GM23338 (cell line): ENCODE results near the gene SLC16A13. TPM values are rescaled to one million over a fixed set of nuclear protein-coding genes. Genes with fewer than 3 reads are reported as not detected.

Experiments
- ATAC-seq: fragments of 200-7000 bp; cut with Tn5 transposase; 3 replicates; pipeline ENCODE4 v1.9.1; 2020
- DNase-seq: peaks from one replicate; pipeline ENCODE4 v3.0.0-alpha.2; 2015; ENCODE audit warnings: low spot score
- H2AFZ ChIP-seq: fragments of 200-600 bp; sonication (generic); 2 replicates; pipeline ENCODE4 v1.8.0; 2016; ENCODE audit warnings: antibody characterized with exemption, mild to moderate bottlenecking, moderate library complexity
- H3F3A ChIP-seq: fragments of 200-600 bp; sonication (generic); replicated peaks from 2 replicates; pipeline ENCODE4 v1.8.0; 2017; ENCODE audit warnings: antibody characterized with exemption, mixed run types, low read depth
- H3K27ac ChIP-seq: fragments of 200-600 bp; sonication (generic); 2 replicates; pipeline ENCODE4 v1.6.1; 2016; ENCODE audit warnings: low read depth
- H3K27me3 ChIP-seq: fragments of 200-600 bp; sonication (generic); 2 replicates; pipeline ENCODE4 v1.8.0; 2016; ENCODE audit warnings: mild to moderate bottlenecking, mixed run types, moderate library complexity; ENCODE audit not compliant: insufficient read depth
- H3K36me3 ChIP-seq: fragments of 200-600 bp; sonication (generic); 2 replicates; pipeline ENCODE4 v1.8.0; 2016; ENCODE audit warnings: mild to moderate bottlenecking; ENCODE audit not compliant: insufficient read depth
- H3K4me1 ChIP-seq: fragments of 200-600 bp; sonication (generic); 2 replicates; pipeline ENCODE4 v1.8.0; 2016; ENCODE audit warnings: mild to moderate bottlenecking, moderate library complexity; ENCODE audit not compliant: insufficient read depth
- H3K4me2 ChIP-seq: fragments of 200-600 bp; sonication (generic); 2 replicates; pipeline ENCODE4 v1.7.1; 2017; ENCODE audit warnings: mixed run types
- H3K4me3 ChIP-seq: fragments of 200-600 bp; sonication (generic); 2 replicates; pipeline ENCODE4 v1.6.1; 2016; ENCODE audit warnings: mixed run types
- H3K79me2 ChIP-seq: fragments of 200-600 bp; sonication (generic); replicated peaks from 2 replicates; pipeline ENCODE4 v1.8.0; 2017; ENCODE audit warnings: mild to moderate bottlenecking; ENCODE audit not compliant: insufficient read depth
- H3K9me2 ChIP-seq: fragments of 200-600 bp; sonication (generic); 2 replicates; pipeline ENCODE4 v1.8.0; 2017; ENCODE audit not compliant: insufficient read depth
- H4K20me1 ChIP-seq: fragments of 200-600 bp; sonication (generic); replicated peaks from 2 replicates; pipeline ENCODE4 v1.8.0; 2017; ENCODE audit warnings: mild to moderate bottlenecking; ENCODE audit not compliant: insufficient read depth
- H3K27ac Mint-ChIP-seq: 2 replicates; pipeline ENCODE4 v1.8.0; 2020; ENCODE audit warnings: inconsistent platforms, mild to moderate bottlenecking, moderate library complexity, mixed read lengths
- H3K27me3 Mint-ChIP-seq: 3 replicates; pipeline ENCODE4 v1.8.0; 2022; ENCODE audit warnings: low read depth, mild to moderate bottlenecking, moderate library complexity, mixed read lengths, inconsistent platforms; ENCODE audit not compliant: insufficient read depth, poor library complexity
- H3K36me3 Mint-ChIP-seq: 3 replicates; pipeline ENCODE4 v1.8.0; 2021; ENCODE audit warnings: low read depth, mild to moderate bottlenecking, inconsistent platforms, moderate library complexity, mixed read lengths
- H3K4me1 Mint-ChIP-seq: 3 replicates; pipeline ENCODE4 v1.8.0; 2020; ENCODE audit warnings: mild to moderate bottlenecking, inconsistent platforms, mixed read lengths
- H3K4me3 Mint-ChIP-seq: 3 replicates; pipeline ENCODE4 v1.8.0; 2021; ENCODE audit warnings: moderate library complexity, mild to moderate bottlenecking, inconsistent platforms, mixed read lengths
- H3K9me3 Mint-ChIP-seq: 3 replicates; pipeline ENCODE4 v1.8.0; 2020; ENCODE audit warnings: moderate library complexity, mild to moderate bottlenecking, inconsistent platforms, mixed read lengths
- CREB1 ChIP-seq: fragments of 250-450 bp; sonication (Bioruptor Pico); IDR thresholded peaks from 2 replicates; pipeline ENCODE4 v1.5.0; 2020; ENCODE audit warnings: low read depth, mild to moderate bottlenecking, moderate library complexity
- EZH2 ChIP-seq: fragments of 200-600 bp; sonication (generic); IDR thresholded peaks from one replicate; pipeline ENCODE4 v1.8.0; 2017; ENCODE audit warnings: antibody characterized with exemption, mild to moderate bottlenecking, low read depth; ENCODE audit not compliant: unreplicated experiment
- NANOG ChIP-seq: IDR thresholded peaks from 2 replicates; pipeline ENCODE4 v1.6.1; 2016; ENCODE audit warnings: antibody characterized with exemption, borderline replicate concordance
- POLR2AphosphoS5 ChIP-seq: IDR thresholded peaks from 2 replicates; pipeline ENCODE4 v1.6.1; 2016; ENCODE audit warnings: antibody characterized with exemption, low read depth
- STAT1 ChIP-seq: IDR thresholded peaks from one replicate; pipeline ENCODE4 v1.6.1; 2016; ENCODE audit warnings: antibody characterized with exemption; ENCODE audit not compliant: unreplicated experiment
- polyA plus RNA-seq: library from polyadenylated mRNA; unstranded; fragments of >200 nt; fragmentation: Nextera tagmentation; extraction: Ambion mirVana; gene quantifications from 2 replicates; pipeline ENCODE4 v1.2.1, GENCODE V29; 2016
- total RNA-seq: library from RNA; depleted of rRNA; stranded (reverse); fragments of >200 nt; shearing (Covaris generic); gene quantifications from 2 replicates; pipeline ENCODE4 v1.2.3, GENCODE V29; 2014
- TF ChIP-seq, protein P1 (sequence below), 2 experiments: fragments of 200-600 bp in 1 of 2; sonication (generic) in 1 of 2; conservative IDR thresholded peaks; 2 replicates each; pipeline versions ENCODE4 v1.5.1 to v1.6.1; 2016 to 2017; ENCODE audit warnings: antibody characterized with exemption in 2 of 2, low read depth in 2 of 2, mild to moderate bottlenecking in 2 of 2, moderate library complexity in 1 of 2
- TF ChIP-seq, protein P2 (sequence below): fragments of 250-450 bp; sonication (Bioruptor Pico); IDR thresholded peaks from 2 replicates; pipeline ENCODE4 v1.5.0; 2020; ENCODE audit warnings: mild to moderate bottlenecking, moderate library complexity
- TF ChIP-seq, protein P3 (sequence below): IDR thresholded peaks from 2 replicates; pipeline ENCODE4 v1.6.1; 2016; ENCODE audit warnings: antibody characterized with exemption

SLC16A13 gene
- total and polyA plus RNA-seq, 2 experiments from 2014 or later: 2.2 to 4.7 TPM

DNA sequence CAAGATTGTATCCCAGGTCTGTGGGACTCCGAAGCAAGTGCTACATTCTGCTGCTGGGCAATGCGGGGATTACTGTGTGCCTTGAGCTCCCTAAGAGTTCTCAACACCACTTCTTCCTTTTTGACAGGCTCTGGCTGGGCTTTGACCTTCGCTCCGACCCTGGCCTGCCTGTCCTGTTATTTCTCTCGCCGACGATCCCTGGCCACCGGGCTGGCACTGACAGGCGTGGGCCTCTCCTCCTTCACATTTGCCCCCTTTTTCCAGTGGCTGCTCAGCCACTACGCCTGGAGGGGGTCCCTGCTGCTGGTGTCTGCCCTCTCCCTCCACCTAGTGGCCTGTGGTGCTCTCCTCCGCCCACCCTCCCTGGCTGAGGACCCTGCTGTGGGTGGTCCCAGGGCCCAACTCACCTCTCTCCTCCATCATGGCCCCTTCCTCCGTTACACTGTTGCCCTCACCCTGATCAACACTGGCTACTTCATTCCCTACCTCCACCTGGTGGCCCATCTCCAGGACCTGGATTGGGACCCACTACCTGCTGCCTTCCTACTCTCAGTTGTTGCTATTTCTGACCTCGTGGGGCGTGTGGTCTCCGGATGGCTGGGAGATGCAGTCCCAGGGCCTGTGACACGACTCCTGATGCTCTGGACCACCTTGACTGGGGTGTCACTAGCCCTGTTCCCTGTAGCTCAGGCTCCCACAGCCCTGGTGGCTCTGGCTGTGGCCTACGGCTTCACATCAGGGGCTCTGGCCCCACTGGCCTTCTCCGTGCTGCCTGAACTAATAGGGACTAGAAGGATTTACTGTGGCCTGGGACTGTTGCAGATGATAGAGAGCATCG, 2.4 kb downstream of the SLC16A13 start:
- 0 out of 2 replicates have a peak, but pooled peaks have one; percentile 25 for TF ChIP-seq POLR2AphosphoS5
- TF ChIP-seq, protein P1, sequence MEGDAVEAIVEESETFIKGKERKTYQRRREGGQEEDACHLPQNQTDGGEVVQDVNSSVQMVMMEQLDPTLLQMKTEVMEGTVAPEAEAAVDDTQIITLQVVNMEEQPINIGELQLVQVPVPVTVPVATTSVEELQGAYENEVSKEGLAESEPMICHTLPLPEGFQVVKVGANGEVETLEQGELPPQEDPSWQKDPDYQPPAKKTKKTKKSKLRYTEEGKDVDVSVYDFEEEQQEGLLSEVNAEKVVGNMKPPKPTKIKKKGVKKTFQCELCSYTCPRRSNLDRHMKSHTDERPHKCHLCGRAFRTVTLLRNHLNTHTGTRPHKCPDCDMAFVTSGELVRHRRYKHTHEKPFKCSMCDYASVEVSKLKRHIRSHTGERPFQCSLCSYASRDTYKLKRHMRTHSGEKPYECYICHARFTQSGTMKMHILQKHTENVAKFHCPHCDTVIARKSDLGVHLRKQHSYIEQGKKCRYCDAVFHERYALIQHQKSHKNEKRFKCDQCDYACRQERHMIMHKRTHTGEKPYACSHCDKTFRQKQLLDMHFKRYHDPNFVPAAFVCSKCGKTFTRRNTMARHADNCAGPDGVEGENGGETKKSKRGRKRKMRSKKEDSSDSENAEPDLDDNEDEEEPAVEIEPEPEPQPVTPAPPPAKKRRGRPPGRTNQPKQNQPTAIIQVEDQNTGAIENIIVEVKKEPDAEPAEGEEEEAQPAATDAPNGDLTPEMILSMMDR (conservative IDR thresholded peaks at IDR 0.05; ENCODE audit: low read depth in 2 of 2): peak in 1 of 2 experiments; percentile 47; a peak in 3 of 4 replicates
- no peak for TF ChIP-seq CREB1 (CRISPR knock-in tag)
- peaks cover 27% of the 10 kb centered on the region for H3K4me1 Mint-ChIP-seq
- peaks cover 20% of the 10 kb centered on the region for H3K4me1 ChIP-seq
- H3K79me2 ChIP-seq: no peaks in the 10 kb centered on the region
- H3F3A ChIP-seq: peaks cover 19% of the 10 kb centered on the region; the same call in 1 of the 2 replicates
- H3K4me3 Mint-ChIP-seq: peak overlapping the region; percentile 8; the same call in 1 of the 3 replicates
- ATAC-seq (no peak), DNase-seq (no peak)
- no peak overlapping the region for H3K4me2 ChIP-seq
- no peak overlapping the region for H3K27ac ChIP-seq
- H3K27me3 ChIP-seq: peaks cover 24% of the 10 kb centered on the region
- peaks cover 3% of the 10 kb centered on the region; the same call in 1 of the 3 replicates for H3K36me3 Mint-ChIP-seq
- no peak overlapping the region for H2AFZ ChIP-seq
- peaks cover 26% of the 10 kb centered on the region for H3K27me3 Mint-ChIP-seq
- no peak overlapping the region for H3K4me3 ChIP-seq
- no peak overlapping the region for H3K27ac Mint-ChIP-seq
- H4K20me1 ChIP-seq: peaks cover 6% of the 10 kb centered on the region
- no peaks in the 10 kb centered on the region for H3K9me3 Mint-ChIP-seq
- H3K36me3 ChIP-seq: no peaks in the 10 kb centered on the region
- H3K9me2 ChIP-seq: no peaks in the 10 kb centered on the region

DNA sequence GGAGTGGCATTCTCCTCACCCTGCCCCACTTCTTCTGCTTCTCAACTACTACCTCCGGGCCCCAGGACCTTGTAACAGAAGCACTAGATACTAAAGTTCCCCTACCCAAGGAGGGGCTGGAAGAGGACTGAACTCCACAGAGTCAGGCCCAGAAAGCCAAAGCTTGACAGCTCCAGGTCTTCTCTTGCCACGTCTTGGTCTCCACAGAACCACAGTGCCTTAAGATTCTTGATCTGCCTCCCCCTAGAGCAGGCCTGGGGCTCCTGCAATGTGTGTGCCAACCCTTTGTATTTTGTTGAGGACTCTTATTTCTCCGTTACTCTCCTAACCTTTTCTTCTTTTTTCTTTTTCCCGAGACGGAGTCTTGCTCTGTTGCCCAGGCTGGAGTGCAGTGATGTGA, 4.0 kb downstream of the SLC16A13 start:
- H3K27ac Mint-ChIP-seq: no peak overlapping the region
- Histone ChIP-seq H3K27ac (no peak overlapping the region), H3K9me2 (no peaks in the 10 kb centered on the region), H3K4me2 (no peak overlapping the region), H4K20me1 (peaks cover 6% of the 10 kb centered on the region), H3K27me3 (peaks cover 40% of the 10 kb centered on the region), H3K4me3 (no peak overlapping the region), H3F3A (peaks cover 19% of the 10 kb centered on the region; the same call in 1 of the 2 replicates), H2AFZ (no peak overlapping the region), H3K79me2 (no peaks in the 10 kb centered on the region), H3K4me1 (peaks cover 20% of the 10 kb centered on the region), H3K36me3 (no peaks in the 10 kb centered on the region)
- H3K4me3 Mint-ChIP-seq: no peak overlapping the region
- no peak for DNase-seq
- H3K27me3 Mint-ChIP-seq: peaks cover 37% of the 10 kb centered on the region
- H3K9me3 Mint-ChIP-seq: no peaks in the 10 kb centered on the region
- peaks cover 3% of the 10 kb centered on the region; the same call in 1 of the 3 replicates for H3K36me3 Mint-ChIP-seq
- no peak for ATAC-seq
- peaks cover 30% of the 10 kb centered on the region for H3K4me1 Mint-ChIP-seq
- TF ChIP-seq EZH2 (no peak), NANOG (no peak), STAT1 (no peak)
- TF ChIP-seq, protein P1 (conservative IDR thresholded peaks at IDR 0.05; ENCODE audit: low read depth in 2 of 2): no peak
- TF ChIP-seq, protein P2, sequence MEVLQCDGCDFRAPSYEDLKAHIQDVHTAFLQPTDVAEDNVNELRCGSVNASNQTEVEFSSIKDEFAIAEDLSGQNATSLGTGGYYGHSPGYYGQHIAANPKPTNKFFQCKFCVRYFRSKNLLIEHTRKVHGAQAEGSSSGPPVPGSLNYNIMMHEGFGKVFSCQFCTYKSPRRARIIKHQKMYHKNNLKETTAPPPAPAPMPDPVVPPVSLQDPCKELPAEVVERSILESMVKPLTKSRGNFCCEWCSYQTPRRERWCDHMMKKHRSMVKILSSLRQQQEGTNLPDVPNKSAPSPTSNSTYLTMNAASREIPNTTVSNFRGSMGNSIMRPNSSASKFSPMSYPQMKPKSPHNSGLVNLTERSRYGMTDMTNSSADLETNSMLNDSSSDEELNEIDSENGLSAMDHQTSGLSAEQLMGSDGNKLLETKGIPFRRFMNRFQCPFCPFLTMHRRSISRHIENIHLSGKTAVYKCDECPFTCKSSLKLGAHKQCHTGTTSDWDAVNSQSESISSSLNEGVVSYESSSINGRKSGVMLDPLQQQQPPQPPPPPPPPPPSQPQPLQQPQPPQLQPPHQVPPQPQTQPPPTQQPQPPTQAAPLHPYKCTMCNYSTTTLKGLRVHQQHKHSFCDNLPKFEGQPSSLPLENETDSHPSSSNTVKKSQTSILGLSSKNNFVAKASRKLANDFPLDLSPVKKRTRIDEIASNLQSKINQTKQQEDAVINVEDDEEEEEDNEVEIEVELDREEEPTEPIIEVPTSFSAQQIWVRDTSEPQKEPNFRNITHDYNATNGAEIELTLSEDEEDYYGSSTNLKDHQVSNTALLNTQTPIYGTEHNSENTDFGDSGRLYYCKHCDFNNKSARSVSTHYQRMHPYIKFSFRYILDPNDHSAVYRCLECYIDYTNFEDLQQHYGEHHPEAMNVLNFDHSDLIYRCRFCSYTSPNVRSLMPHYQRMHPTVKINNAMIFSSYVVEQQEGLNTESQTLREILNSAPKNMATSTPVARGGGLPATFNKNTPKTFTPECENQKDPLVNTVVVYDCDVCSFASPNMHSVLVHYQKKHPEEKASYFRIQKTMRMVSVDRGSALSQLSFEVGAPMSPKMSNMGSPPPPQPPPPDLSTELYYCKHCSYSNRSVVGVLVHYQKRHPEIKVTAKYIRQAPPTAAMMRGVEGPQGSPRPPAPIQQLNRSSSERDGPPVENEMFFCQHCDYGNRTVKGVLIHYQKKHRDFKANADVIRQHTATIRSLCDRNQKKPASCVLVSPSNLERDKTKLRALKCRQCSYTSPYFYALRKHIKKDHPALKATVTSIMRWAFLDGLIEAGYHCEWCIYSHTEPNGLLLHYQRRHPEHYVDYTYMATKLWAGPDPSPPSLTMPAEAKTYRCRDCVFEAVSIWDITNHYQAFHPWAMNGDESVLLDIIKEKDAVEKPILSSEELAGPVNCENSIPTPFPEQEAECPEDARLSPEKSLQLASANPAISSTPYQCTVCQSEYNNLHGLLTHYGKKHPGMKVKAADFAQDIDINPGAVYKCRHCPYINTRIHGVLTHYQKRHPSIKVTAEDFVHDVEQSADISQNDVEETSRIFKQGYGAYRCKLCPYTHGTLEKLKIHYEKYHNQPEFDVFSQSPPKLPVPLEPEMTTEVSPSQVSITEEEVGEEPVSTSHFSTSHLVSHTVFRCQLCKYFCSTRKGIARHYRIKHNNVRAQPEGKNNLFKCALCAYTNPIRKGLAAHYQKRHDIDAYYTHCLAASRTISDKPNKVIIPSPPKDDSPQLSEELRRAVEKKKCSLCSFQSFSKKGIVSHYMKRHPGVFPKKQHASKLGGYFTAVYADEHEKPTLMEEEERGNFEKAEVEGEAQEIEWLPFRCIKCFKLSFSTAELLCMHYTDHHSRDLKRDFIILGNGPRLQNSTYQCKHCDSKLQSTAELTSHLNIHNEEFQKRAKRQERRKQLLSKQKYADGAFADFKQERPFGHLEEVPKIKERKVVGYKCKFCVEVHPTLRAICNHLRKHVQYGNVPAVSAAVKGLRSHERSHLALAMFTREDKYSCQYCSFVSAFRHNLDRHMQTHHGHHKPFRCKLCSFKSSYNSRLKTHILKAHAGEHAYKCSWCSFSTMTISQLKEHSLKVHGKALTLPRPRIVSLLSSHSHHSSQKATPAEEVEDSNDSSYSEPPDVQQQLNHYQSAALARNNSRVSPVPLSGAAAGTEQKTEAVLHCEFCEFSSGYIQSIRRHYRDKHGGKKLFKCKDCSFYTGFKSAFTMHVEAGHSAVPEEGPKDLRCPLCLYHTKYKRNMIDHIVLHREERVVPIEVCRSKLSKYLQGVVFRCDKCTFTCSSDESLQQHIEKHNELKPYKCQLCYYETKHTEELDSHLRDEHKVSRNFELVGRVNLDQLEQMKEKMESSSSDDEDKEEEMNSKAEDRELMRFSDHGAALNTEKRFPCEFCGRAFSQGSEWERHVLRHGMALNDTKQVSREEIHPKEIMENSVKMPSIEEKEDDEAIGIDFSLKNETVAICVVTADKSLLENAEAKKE (CRISPR knock-in tag): no peak
- TF ChIP-seq, protein P3, sequence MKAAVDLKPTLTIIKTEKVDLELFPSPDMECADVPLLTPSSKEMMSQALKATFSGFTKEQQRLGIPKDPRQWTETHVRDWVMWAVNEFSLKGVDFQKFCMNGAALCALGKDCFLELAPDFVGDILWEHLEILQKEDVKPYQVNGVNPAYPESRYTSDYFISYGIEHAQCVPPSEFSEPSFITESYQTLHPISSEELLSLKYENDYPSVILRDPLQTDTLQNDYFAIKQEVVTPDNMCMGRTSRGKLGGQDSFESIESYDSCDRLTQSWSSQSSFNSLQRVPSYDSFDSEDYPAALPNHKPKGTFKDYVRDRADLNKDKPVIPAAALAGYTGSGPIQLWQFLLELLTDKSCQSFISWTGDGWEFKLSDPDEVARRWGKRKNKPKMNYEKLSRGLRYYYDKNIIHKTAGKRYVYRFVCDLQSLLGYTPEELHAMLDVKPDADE: no peak
